Ishikawa (cell line): ENCODE results near the gene ZNF615.

ENCODE experiments used
- CEBPB ChIP-seq: IDR thresholded peaks from 2 replicates; pipeline ENCODE4 v1.6.1; 2012
- CREB1 ChIP-seq: IDR thresholded peaks from 2 replicates; pipeline ENCODE4 v1.6.1; 2012; ENCODE audit warnings: low read depth
- EGR1 ChIP-seq: IDR thresholded peaks from 2 replicates; pipeline ENCODE4 v1.6.1; 2012
- EP300 ChIP-seq: IDR thresholded peaks from 2 replicates; pipeline ENCODE4 v1.6.1; 2012; ENCODE audit warnings: borderline replicate concordance
- FOXM1 ChIP-seq: IDR thresholded peaks from 2 replicates; pipeline ENCODE4 v1.6.1; 2012; ENCODE audit warnings: low read depth, borderline replicate concordance
- NFIC ChIP-seq: IDR thresholded peaks from 2 replicates; pipeline ENCODE4 v1.6.1; 2012
- RAD21 ChIP-seq: IDR thresholded peaks from 2 replicates; pipeline ENCODE4 v1.6.1; 2012; ENCODE audit warnings: low read depth
- REST ChIP-seq: IDR thresholded peaks from 2 replicates; pipeline ENCODE4 v1.6.1; 2012; ENCODE audit warnings: low read depth, mild to moderate bottlenecking
- TCF12 ChIP-seq: IDR thresholded peaks from 2 replicates; pipeline ENCODE4 v1.6.1; 2012; ENCODE audit warnings: low read depth
- TEAD4 ChIP-seq: IDR thresholded peaks from 2 replicates; pipeline ENCODE4 v1.6.1; 2012
- USF1 ChIP-seq: IDR thresholded peaks from 2 replicates; pipeline ENCODE4 v1.6.1; 2012
- ZBTB7A ChIP-seq: IDR thresholded peaks from 2 replicates; pipeline ENCODE4 v1.6.1; 2012; ENCODE audit warnings: low read depth

- TF ChIP-seq EGR1 (no peak), FOXM1 (no peak), REST (no peak), TEAD4 (no peak), RAD21 (no peak), NFIC (no peak), TCF12 (no peak), EP300 (no peak), CREB1 (no peak), USF1 (no peak), ZBTB7A (no peak), CEBPB (no peak)
Observed at GRCh38 chr19:51977346-51977745, 30.7 kb downstream of the ZNF615 start.
